Gastrocnemius medialis (tissue), 4 donors: ENCODE data around the gene SASH1.

Source experiments
- POLR2A ChIP-seq, 2 donors: fragments of 450-650 bp; IDR thresholded peaks; one replicate each; pipeline ENCODE4 v1.6.1; 2017; ENCODE audit warnings: antibody characterized with exemption in 2 of 2, mild to moderate bottlenecking in 2 of 2, moderate library complexity in 2 of 2
- TF ChIP-seq, protein P1 (sequence below), 5 experiments: fragments of 450-650 bp in 3 of 5; fragments of 200-600 bp in 2 of 5; sonication (generic) in 2 of 5; IDR thresholded peaks in 4 of 5; conservative IDR thresholded peaks in 1 of 5; 1 replicate in 4 of 5; 2 replicates in 1 of 5; pipeline ENCODE4 v1.5.1; 2016 to 2019; ENCODE audit warnings: antibody characterized with exemption in 5 of 5, mild to moderate bottlenecking in 3 of 5, moderate library complexity in 3 of 5

DNA sequence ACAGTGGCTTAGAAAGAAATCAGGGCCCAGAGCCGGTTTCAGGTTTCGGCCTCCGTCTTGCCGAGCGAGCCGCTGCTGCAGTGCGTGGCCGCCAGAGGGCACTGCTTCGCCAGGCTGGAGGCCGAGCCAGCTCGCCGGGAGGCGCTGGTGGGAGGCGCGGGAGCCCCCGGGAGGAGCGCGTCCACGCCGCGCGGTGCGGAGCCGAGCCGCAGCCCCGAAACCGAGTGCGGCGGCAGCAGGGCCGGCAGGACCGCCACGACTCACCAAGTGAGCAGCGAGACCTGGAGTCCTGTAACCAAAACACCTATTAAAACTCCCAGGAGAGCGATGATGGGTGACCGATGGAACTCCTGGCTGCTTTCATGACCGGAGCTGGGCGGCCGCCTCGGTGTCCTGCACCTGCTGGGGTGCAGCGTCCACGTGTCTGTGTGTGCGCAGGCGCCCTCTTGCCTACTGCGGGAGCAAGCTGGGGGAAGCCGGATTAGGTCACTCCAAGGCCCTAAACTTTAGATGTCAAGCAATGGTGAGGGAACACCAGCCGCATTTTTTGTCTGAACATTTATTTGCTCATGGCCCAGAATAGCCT lies 217.3 kb downstream of the SASH1 start:
- TF ChIP-seq, protein P1, sequence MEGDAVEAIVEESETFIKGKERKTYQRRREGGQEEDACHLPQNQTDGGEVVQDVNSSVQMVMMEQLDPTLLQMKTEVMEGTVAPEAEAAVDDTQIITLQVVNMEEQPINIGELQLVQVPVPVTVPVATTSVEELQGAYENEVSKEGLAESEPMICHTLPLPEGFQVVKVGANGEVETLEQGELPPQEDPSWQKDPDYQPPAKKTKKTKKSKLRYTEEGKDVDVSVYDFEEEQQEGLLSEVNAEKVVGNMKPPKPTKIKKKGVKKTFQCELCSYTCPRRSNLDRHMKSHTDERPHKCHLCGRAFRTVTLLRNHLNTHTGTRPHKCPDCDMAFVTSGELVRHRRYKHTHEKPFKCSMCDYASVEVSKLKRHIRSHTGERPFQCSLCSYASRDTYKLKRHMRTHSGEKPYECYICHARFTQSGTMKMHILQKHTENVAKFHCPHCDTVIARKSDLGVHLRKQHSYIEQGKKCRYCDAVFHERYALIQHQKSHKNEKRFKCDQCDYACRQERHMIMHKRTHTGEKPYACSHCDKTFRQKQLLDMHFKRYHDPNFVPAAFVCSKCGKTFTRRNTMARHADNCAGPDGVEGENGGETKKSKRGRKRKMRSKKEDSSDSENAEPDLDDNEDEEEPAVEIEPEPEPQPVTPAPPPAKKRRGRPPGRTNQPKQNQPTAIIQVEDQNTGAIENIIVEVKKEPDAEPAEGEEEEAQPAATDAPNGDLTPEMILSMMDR (IDR thresholded peaks at IDR 0.05 in 4 of 5, conservative IDR thresholded peaks at IDR 0.05 in 1 of 5), result peak; percentile 82 to 96 (median 87)
- TF ChIP-seq POLR2A (IDR thresholded peaks at IDR 0.05), result no peak
